Measurements from ENCODE around the gene GFI1. TPM values are rescaled to one million over a fixed set of nuclear protein-coding genes. Genes with fewer than 3 reads are reported as not detected.
"Not testable (repeated sequence)": the region's sequence is repeated elsewhere in the genome, so short reads cannot be mapped to it uniquely, and the experiment has no call there.

The GFI1 gene
- total RNA-seq, result 1 to 10 TPM in 3 of 4 donors, under 1 TPM in 1; 0.30 to 1.3 (median 1.1) TPM

DNA sequence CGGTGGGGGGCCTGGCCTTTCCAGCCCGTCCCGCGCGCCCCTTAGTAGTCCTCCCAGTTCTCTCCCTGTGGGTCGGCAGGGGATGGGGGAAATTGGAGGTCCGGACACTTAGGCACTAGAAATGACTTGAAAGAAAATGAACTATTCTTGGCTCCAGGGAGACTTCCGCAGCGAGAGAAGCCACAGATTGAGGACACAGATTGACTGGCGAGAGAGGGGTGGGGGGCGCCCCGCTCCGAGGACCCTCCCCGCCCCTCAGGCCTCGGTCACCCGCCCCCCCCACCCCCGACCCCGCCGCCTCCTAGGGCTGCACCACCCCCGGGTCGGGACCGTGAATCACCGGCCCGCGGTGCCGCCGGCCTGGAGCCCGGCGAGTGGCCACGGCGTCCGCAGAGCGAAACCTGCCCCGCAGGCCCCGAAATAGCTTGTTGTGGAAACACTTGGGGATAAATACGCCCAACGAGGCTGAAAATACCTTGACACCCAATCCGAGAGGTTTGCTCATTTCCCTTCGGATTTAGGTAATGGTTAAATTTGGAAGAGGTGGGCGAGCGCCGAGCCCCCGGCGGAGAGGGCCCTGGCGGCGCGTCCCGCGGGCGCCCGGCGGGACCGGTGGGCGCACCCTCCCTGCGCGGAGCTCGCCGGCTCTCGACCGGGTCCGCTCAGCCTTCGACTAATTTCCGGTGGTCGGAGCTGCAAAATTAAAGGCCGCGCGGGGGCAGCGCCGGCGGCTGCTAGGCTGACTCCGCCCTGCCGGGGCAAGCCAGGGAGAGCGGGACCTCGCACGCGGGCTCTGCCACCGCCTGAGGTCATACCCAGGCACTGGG lies at the start of gene GFI1:
Gene GFI1 (minus strand): TSS at position 675 of the 827 bp plus-strand sequence. CDS start 3,438 bp downstream, outside the sequence.
- no peak for DNase-seq (ENCODE audit: low spot score in 2 of 2)
- H3K9me3 ChIP-seq, result no peaks in the 10 kb centered on the region
- WGBS, 2 donors, result 6% methylated on average over 28 to 29 of the region's 77 CpGs
- peaks cover 0 to 56% (median 49%) of the 10 kb centered on the region in 4 donors for H3K4me1 ChIP-seq
- TF ChIP-seq POLR2A (IDR thresholded peaks at IDR 0.05) (no peak), CTCF (IDR thresholded peaks at IDR 0.05) (no peak), EP300 (IDR thresholded peaks at IDR 0.05) (no peak)
- H3K27ac ChIP-seq, result peak within 1 kb of the TSS in 1 of 4 donors; percentile 72
- H3K36me3 ChIP-seq, result no peaks in the 10 kb centered on the region
- peaks cover 5 to 74% of the 10 kb centered on the region in 2 donors for H3K27me3 ChIP-seq
- peak within 1 kb of the TSS; percentile 16 to 54 (median 46) for H3K4me3 ChIP-seq

DNA sequence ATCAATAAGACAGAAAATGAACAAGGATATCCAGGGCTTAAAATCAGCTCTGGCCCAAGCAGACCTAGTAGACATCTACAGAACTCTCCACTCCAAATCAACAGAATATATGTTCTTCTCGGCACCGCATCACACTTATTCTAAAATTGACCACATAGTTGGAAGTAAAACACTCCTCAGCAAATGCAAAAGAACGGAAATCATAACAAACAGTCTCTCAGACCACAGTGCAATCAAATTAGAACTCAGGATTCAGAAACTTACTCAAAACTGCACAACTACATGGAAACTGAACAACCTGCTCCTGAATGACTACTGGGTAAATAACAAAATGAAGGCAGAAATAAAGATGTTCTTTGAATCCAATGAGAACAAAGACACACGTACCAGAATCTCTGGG lies 45.6 kb upstream of the GFI1 start:
- H3K27ac ChIP-seq; H3K4me1 ChIP-seq; H3K9me3 ChIP-seq; DNase-seq (ENCODE audit: low spot score in 2 of 2); H3K4me3 ChIP-seq; H3K27me3 ChIP-seq: not testable (repeated sequence)
- peaks cover 0 to 14% (median 0%) of the 10 kb centered on the region in 3 donors for H3K36me3 ChIP-seq
- WGBS, 2 donors, result 96 to 97% methylated on average over 4 of the region's 4 CpGs

GRCh38 chr1:92531939-92532338 lies 45.2 kb upstream of the GFI1 start:
- WGBS, 2 donors, result 91 to 96% methylated on average over 3 of the region's 3 CpGs
- DNase-seq (ENCODE audit: low spot score in 2 of 2); H3K4me1 ChIP-seq; H3K4me3 ChIP-seq; H3K27ac ChIP-seq; H3K9me3 ChIP-seq; H3K27me3 ChIP-seq: not testable (repeated sequence)
- H3K36me3 ChIP-seq, result peaks cover 0 to 16% (median 0%) of the 10 kb centered on the region in 3 donors

DNA sequence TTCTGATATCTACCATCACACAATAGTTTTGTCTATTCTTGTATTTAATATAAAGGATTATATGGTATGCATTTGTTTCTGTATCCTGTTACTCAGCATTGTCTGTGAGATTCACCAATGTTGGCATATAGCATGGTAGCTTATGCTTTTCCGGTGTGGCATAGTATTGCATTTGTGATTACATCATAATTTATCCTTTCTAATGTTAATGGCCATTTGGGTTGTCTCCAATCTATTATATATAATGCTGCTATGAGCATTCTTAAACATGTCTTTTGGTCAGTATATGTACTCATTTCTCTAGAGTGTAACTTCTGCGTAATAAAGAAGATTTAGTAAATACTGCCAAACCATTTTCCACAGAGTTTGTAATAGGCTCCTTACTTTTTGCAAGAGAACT lies 40.9 kb upstream of the GFI1 start:
- no peaks in the 10 kb centered on the region for H3K4me1 ChIP-seq
- no peak overlapping the region for H3K4me3 ChIP-seq
- H3K36me3 ChIP-seq, result peaks cover 0 to 21% (median 0%) of the 10 kb centered on the region in 3 donors
- H3K27me3 ChIP-seq, result no peaks in the 10 kb centered on the region
- DNase-seq (ENCODE audit: low spot score in 2 of 2), result no peak
- TF ChIP-seq CTCF (IDR thresholded peaks at IDR 0.05) (no peak), POLR2A (IDR thresholded peaks at IDR 0.05) (no peak), EP300 (IDR thresholded peaks at IDR 0.05) (no peak)
- no peaks in the 10 kb centered on the region for H3K9me3 ChIP-seq
- 89 to 90% methylated on average over 2 of the region's 2 CpGs for WGBS, 2 donors
- H3K27ac ChIP-seq, result no peak overlapping the region

- WGBS, 2 donors, result 94 to 98% methylated on average over 9 of the region's 9 CpGs
- not testable (repeated sequence) for H3K27me3 ChIP-seq; H3K27ac ChIP-seq; H3K9me3 ChIP-seq; DNase-seq (ENCODE audit: low spot score in 2 of 2); H3K4me3 ChIP-seq; H3K4me1 ChIP-seq
- peaks cover 0 to 28% (median 0%) of the 10 kb centered on the region in 3 donors for H3K36me3 ChIP-seq
These were observed 38.3 kb upstream of the GFI1 start for GRCh38 chr1:92524944-92525590.

DNA sequence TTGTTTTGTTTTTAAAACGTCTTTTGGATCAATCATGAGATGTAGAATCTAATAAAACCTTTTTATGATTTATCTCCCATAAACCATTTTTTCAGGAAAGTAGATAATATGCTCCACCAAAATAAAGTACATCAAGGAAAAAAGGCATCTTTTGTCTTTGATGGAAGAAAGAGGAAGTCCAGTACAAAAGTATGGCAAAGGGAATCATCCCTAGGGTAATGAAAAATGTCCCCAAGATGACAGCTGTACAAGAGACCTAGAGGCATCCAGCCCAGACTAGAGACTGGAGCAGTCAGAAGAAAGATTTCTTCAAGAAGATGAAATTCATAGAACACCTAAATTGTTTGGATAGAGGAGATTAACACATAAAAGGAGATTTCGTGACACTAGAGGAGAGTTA lies 32.3 kb upstream of the GFI1 start:
- TF ChIP-seq POLR2A (IDR thresholded peaks at IDR 0.05) (no peak), EP300 (IDR thresholded peaks at IDR 0.05) (no peak), CTCF (IDR thresholded peaks at IDR 0.05) (no peak)
- H3K4me3 ChIP-seq, result no peak overlapping the region
- H3K9me3 ChIP-seq, result no peaks in the 10 kb centered on the region
- no peaks in the 10 kb centered on the region for H3K27me3 ChIP-seq
- WGBS, 2 donors, result 59 to 63% methylated on average over 2 of the region's 2 CpGs
- H3K36me3 ChIP-seq, result peaks cover 0 to 22% (median 0%) of the 10 kb centered on the region in 3 donors
- H3K4me1 ChIP-seq, result no peaks in the 10 kb centered on the region
- no peak for DNase-seq (ENCODE audit: low spot score in 2 of 2)
- no peak overlapping the region for H3K27ac ChIP-seq

Measured in tibial nerve (tissue), 4 donors.